ENCODE measurements around the gene ZNF518A.

- no peak for TF ChIP-seq POLR2A (IDR thresholded peaks at IDR 0.05)
- no peak for TF ChIP-seq CTCF (IDR thresholded peaks at IDR 0.05)
Observed at GRCh38 chr10:96131621-96132020, 1.5 kb downstream of the ZNF518A start.
